GM13976 (cell line): ENCODE data around the gene JUNB.
A peak's percentile ranks its signal among the peaks of the same experiment; 100 is the strongest.

Source experiments
- DNase-seq: peaks from one replicate; pipeline ENCODE4 v3.0.0; 2012; ENCODE audit warnings: low spot score
- CTCF ChIP-seq: IDR thresholded peaks from 2 replicates; pipeline ENCODE4 v1.5.1; 2012; ENCODE audit warnings: borderline replicate concordance, mild to moderate bottlenecking; ENCODE audit not compliant: insufficient read depth; ENCODE audit errors: extremely low read depth, missing control alignments, control extremely low read depth
- in situ Hi-C: fragments of 300-500 bp; cut with MboI; formaldehyde crosslinking; loops from one replicate; pipeline ENCODE4 v1.12.0; 2022; ENCODE audit warnings: low sequenced_read_pairs, mixed read lengths, inconsistent platforms; ENCODE audit not compliant: unreplicated experiment

JUNB gene

GRCh38 chr19:12772323-12772722 lies 19.0 kb upstream of the JUNB start:
- in situ Hi-C loops = no loop called here
- DNase-seq = no peak
- no peak for TF ChIP-seq CTCF

GRCh38 chr19:12773571-12773970 lies 17.7 kb upstream of the JUNB start:
- no peak for DNase-seq
- TF ChIP-seq CTCF = peak; percentile 23
- in situ Hi-C loops = no loop called here

- no peak for DNase-seq
- in situ Hi-C loops = no loop called here
- no peak for TF ChIP-seq CTCF
These were observed 16.4 kb upstream of the JUNB start, which contains the start of gene HOOK2 for GRCh38 chr19:12774588-12775555. Gene HOOK2 (minus strand): TSS chr19:12775552. CDS start chr19:12775449, 103 bp downstream.

- in situ Hi-C loops = no loop called here
- peak; percentile 94 for TF ChIP-seq CTCF
- DNase-seq = peak; percentile 82
These were observed 13.9 kb upstream of the JUNB start for GRCh38 chr19:12777217-12778016.

GRCh38 chr19:12778017-12778904 lies 13.0 kb upstream of the JUNB start:
- no peak for TF ChIP-seq CTCF
- DNase-seq = peak; percentile 70
- in situ Hi-C loops = no loop called here

- no peak for DNase-seq
- TF ChIP-seq CTCF = no peak
- in situ Hi-C loops = no loop called here
These were observed 12.5 kb upstream of the JUNB start for GRCh38 chr19:12778905-12779161.
